Parathyroid adenoma (tissue), 2 donors: ENCODE results near the gene SLF2.

ENCODE experiments used
- H2AFZ ChIP-seq: fragments of 300-600 bp; sonication (generic); one replicate; pipeline ENCODE4 v1.7.0; 2017; ENCODE audit warnings: antibody characterized with exemption, mild to moderate bottlenecking
- H3K27ac ChIP-seq: fragments of 300-600 bp; sonication (generic); one replicate; pipeline ENCODE4 v1.7.0; 2017
- H3K27me3 ChIP-seq: fragments of 300-600 bp; sonication (generic); one replicate; pipeline ENCODE4 v1.7.0; 2017; ENCODE audit warnings: low read length; ENCODE audit not compliant: control insufficient read depth, insufficient read depth
- H3K36me3 ChIP-seq: fragments of 300-600 bp; sonication (generic); one replicate; pipeline ENCODE4 v1.7.0; 2017; ENCODE audit warnings: low read length; ENCODE audit not compliant: control insufficient read depth, insufficient read depth
- H3K4me1 ChIP-seq: fragments of 300-600 bp; sonication (generic); one replicate; pipeline ENCODE4 v1.7.0; 2017; ENCODE audit warnings: control low read depth
- H3K4me2 ChIP-seq: fragments of 300-600 bp; sonication (generic); one replicate; pipeline ENCODE4 v1.7.0; 2017; ENCODE audit warnings: low read length
- H3K4me3 ChIP-seq: fragments of 300-600 bp; sonication (generic); one replicate; pipeline ENCODE4 v1.7.0; 2017; ENCODE audit warnings: low read depth, low read length
- H3K79me2 ChIP-seq: fragments of 300-600 bp; sonication (generic); one replicate; pipeline ENCODE4 v1.7.0; 2017; ENCODE audit warnings: control low read depth
- H3K9ac ChIP-seq: fragments of 300-600 bp; sonication (generic); one replicate; pipeline ENCODE4 v1.7.0; 2017; ENCODE audit warnings: mild to moderate bottlenecking
- H3K9me3 ChIP-seq: fragments of 300-600 bp; sonication (generic); one replicate; pipeline ENCODE4 v1.7.0; 2017; ENCODE audit warnings: low read length; ENCODE audit not compliant: control insufficient read depth
- CTCF ChIP-seq: fragments of 300-600 bp; sonication (generic); IDR thresholded peaks from one replicate; pipeline ENCODE4 v1.7.0; 2017; ENCODE audit warnings: antibody characterized with exemption, mild to moderate bottlenecking
- donor health status: primary hyperparathyroidism.

The SLF2 gene

DNA sequence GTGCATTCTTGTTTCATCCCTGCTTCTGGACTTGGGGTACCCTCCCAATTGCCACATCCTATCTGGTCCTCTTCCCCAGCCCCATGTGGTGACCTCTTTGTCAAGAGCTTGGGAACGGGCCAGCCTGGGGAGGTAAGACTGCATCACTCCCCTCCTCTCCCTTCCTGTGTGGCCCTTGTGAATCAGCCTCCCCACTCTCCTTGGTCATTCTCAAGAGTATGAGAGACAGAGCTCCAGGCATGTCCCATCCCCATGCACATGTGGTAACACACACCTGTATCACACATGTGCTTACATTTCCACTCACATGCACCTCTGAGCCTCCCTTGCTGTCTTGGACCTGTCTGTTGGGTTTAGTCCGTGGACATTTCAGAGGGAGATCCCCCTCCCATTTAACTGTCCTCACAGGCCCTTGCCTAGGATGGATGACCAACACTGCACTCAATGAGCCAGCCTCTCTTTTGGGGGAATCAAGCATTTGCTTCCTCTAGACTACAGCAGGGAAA, 72.0 kb downstream of the SLF2 start:
- TF ChIP-seq CTCF: no peak
- Histone ChIP-seq H3K79me2 (peaks cover 17% of the 10 kb centered on the region), H3K4me1 (peaks cover 6% of the 10 kb centered on the region), H3K4me3 (no peak overlapping the region), H3K4me2 (no peak overlapping the region), H3K36me3 (no peaks in the 10 kb centered on the region), H3K27ac (no peak overlapping the region), H2AFZ (no peak overlapping the region), H3K9me3 (no peaks in the 10 kb centered on the region), H3K27me3 (no peaks in the 10 kb centered on the region), H3K9ac (no peak overlapping the region)

- Histone ChIP-seq H3K4me3 (no peak overlapping the region), H3K4me1 (peaks cover 6% of the 10 kb centered on the region), H3K36me3 (no peaks in the 10 kb centered on the region), H3K9ac (no peak overlapping the region), H3K27ac (no peak overlapping the region), H3K4me2 (no peak overlapping the region), H3K9me3 (no peaks in the 10 kb centered on the region), H3K27me3 (no peaks in the 10 kb centered on the region), H3K79me2 (peaks cover 17% of the 10 kb centered on the region), H2AFZ (no peak overlapping the region)
- no peak for TF ChIP-seq CTCF
These were observed 72.6 kb downstream of the SLF2 start for GRCh38 chr10:100985336-100985735.

DNA sequence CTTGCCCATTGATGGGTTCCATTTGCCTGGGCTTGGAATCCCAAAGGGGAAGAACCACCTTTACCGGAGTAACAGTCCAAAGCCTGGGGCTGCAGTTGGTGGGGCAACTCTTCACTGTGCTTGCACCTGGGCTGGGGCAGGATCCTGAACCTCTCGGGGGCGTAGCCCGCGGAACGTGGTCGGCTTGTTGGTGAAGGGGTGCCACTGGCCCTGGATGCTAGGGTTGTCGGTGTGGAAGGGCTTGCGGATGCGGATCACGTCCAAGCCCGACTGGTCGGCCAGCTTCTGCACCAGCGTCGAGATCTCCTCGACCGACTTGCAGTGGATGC, 73.8 kb downstream of the SLF2 start:
- Histone ChIP-seq H3K36me3 (no peaks in the 10 kb centered on the region), H3K4me2 (peak overlapping the region; percentile 93), H3K27ac (peak overlapping the region; percentile 81), H2AFZ (peak overlapping the region; percentile 97), H3K9me3 (no peaks in the 10 kb centered on the region), H3K4me3 (peak overlapping the region; percentile 94), H3K79me2 (peaks cover 20% of the 10 kb centered on the region), H3K9ac (peak overlapping the region; percentile 68), H3K4me1 (peaks cover 6% of the 10 kb centered on the region), H3K27me3 (no peaks in the 10 kb centered on the region)
- TF ChIP-seq CTCF: no peak

- Histone ChIP-seq H3K4me2 (peak within 1 kb of the TSS; percentile 93), H3K27me3 (no peaks in the 10 kb centered on the region), H3K4me1 (peaks cover 6% of the 10 kb centered on the region), H3K9ac (peak within 1 kb of the TSS; percentile 68), H2AFZ (peak within 1 kb of the TSS; percentile 97), H3K36me3 (no peaks in the 10 kb centered on the region), H3K27ac (peak within 1 kb of the TSS; percentile 81), H3K79me2 (peaks cover 20% of the 10 kb centered on the region), H3K9me3 (no peaks in the 10 kb centered on the region), H3K4me3 (peak within 1 kb of the TSS; percentile 94)
- TF ChIP-seq CTCF: no peak
These were observed 74.4 kb downstream of the SLF2 start, which contains the start of the genes MRPL43 and TWNK for GRCh38 chr10:100986952-100987684. Gene MRPL43 (minus strand): TSS chr10:100987497. CDS start chr10:100987443, 54 bp downstream. Gene TWNK (plus strand): TSS chr10:100987543. CDS start chr10:100988211, 668 bp downstream.

DNA sequence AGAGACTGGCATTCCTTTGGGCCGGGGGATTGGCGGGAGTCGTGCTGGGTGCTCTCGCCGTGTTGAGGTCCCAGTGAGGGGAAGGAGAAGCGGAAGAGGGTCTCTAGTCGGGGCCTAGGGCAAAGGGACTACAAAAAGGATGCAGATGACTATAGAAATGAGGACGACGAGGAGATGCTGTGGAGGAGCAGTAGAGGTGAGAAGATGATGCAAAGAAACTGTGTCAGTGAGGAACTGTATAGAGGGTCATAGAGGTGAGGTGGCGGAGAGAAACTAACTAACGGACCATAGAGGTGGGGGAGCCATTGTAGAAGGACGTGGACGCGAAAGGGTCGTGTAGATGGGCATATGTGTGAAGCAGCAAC, 74.9 kb downstream of the SLF2 start:
- peak overlapping the region; percentile 97 for H2AFZ ChIP-seq
- no peaks in the 10 kb centered on the region for H3K36me3 ChIP-seq
- peak overlapping the region; percentile 94 for H3K4me3 ChIP-seq
- H3K4me1 ChIP-seq: peaks cover 6% of the 10 kb centered on the region
- TF ChIP-seq CTCF: no peak
- H3K27ac ChIP-seq: peak overlapping the region; percentile 81
- H3K9me3 ChIP-seq: no peaks in the 10 kb centered on the region
- H3K27me3 ChIP-seq: no peaks in the 10 kb centered on the region
- H3K9ac ChIP-seq: peak overlapping the region; percentile 68
- H3K4me2 ChIP-seq: peak overlapping the region; percentile 93
- H3K79me2 ChIP-seq: peaks cover 20% of the 10 kb centered on the region
